Uterine smooth muscle cell (primary cell): Measurements from ENCODE around the gene ARRDC5. TPM values are rescaled to one million over a fixed set of nuclear protein-coding genes. Genes with fewer than 3 reads are reported as not detected.

Experiments used
- total RNA-seq: library from RNA; depleted of rRNA; stranded (reverse); fragments of >200 nt; gene quantifications from 2 replicates; pipeline ENCODE4 v1.2.3, GENCODE V29; 2014

The ARRDC5 gene
- not detected in 2 replicates for total RNA-seq

GRCh38 chr19:4902796-4903195, at the start of gene ARRDC5:
TSS of gene ARRDC5 (minus strand) at chr19:4902896. CDS start at chr19:4902825, 71 bp downstream.

GRCh38 chr19:4909156-4909896, 6.6 kb upstream of the ARRDC5 start, which contains the start of gene UHRF1:
TSS of gene UHRF1 (plus strand) at chr19:4909501. CDS start at chr19:4910886, 1,385 bp downstream.

DNA sequence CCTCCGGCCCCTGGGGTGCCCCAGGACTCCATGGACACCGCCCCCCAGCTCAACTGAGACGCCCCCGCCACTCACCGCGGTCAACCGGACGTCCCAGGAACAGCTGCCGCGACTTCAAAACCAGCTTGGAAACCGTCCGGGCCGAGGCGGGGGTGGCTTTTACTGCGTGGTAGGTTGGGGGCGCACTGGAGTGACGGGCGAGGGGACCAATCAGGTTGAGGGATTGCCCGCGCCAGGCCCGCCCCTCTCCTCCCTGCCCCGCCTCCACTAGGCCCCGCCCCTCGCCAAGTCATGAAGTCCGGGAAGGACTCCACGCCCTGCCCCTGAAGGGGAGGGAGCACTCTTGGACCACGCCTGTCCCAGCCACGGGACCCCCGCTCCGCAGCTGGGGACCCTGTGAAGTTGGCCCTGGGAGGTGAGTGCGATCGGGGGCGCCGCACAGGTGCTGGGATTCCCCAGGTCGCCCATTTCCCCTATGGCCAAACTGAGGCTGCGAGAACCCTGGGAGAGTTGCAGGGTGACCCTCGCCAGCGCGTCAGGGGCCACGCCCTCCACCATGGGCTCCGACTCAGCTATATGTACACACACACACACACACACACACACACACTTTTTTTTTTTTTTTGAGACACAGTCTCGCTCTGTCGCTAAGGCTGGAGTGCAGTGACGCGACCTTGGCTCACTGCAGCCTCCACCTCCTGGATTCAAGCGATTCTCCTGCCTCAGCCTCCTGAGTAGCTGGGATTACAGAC, 35.0 kb downstream of the ARRDC5 start, which contains the start of gene PLIN3:
Gene PLIN3 (minus strand): TSS at position 134 of the 752 bp plus-strand sequence. CDS start 6,273 bp downstream, outside the sequence.

Other genes starting within 250 kb of the ARRDC5 start
- 235 and 323 TPM in 2 replicates for gene MYDGF, start 232.6 kb downstream of the ARRDC5 start, total RNA-seq
- 36.4 and 48.0 TPM in 2 replicates for gene DPP9, start 179.1 kb downstream of the ARRDC5 start, total RNA-seq
- gene FEM1A, start 111.2 kb downstream of the ARRDC5 start, total RNA-seq = 11.9 and 13.7 TPM in 2 replicates
- 2.8 and 3.5 TPM in 2 replicates for gene TICAM1, start 71.2 kb downstream of the ARRDC5 start, total RNA-seq
- 299 and 426 TPM in 2 replicates for gene PLIN3, start 35.2 kb downstream of the ARRDC5 start, total RNA-seq
- 35.4 and 127 TPM in 2 replicates for gene UHRF1, start 6.6 kb upstream of the ARRDC5 start, total RNA-seq
- gene KDM4B, start 66.2 kb upstream of the ARRDC5 start, total RNA-seq = 11.7 and 19.5 TPM in 2 replicates